H9 (cell line): ENCODE results near the gene WNT7B. TPM values are rescaled to one million over a fixed set of nuclear protein-coding genes. Genes with fewer than 3 reads are reported as not detected.

ENCODE experiments used
- DNase-seq: peaks from one replicate; pipeline ENCODE4 v3.0.0-alpha.2; 2017
- H2AFZ ChIP-seq: one replicate; pipeline ENCODE4 v1.6.1; 2013; ENCODE audit warnings: mild to moderate bottlenecking, low read length, control low read depth, moderate library complexity
- H2AK5ac ChIP-seq: 2 replicates; pipeline ENCODE4 v1.6.1; 2013; ENCODE audit warnings: low read length, control low read depth, mixed read lengths; ENCODE audit not compliant: insufficient read length
- H2BK120ac ChIP-seq: one replicate; pipeline ENCODE4 v1.6.1; 2013; ENCODE audit warnings: low read depth, mild to moderate bottlenecking, low read length, control low read depth, inconsistent platforms; ENCODE audit not compliant: poor library complexity, severe bottlenecking
- H2BK12ac ChIP-seq: 2 replicates; pipeline ENCODE4 v1.6.1; 2013; ENCODE audit warnings: low read length, control low read depth, mixed read lengths, low read depth; ENCODE audit not compliant: insufficient read length
- H2BK15ac ChIP-seq: 2 replicates; pipeline ENCODE4 v1.6.1; 2013; ENCODE audit warnings: low read depth, low read length, control low read depth
- H2BK20ac ChIP-seq: one replicate; pipeline ENCODE4 v1.6.1; 2013; ENCODE audit warnings: low read depth, mild to moderate bottlenecking, low read length, control low read depth, inconsistent platforms; ENCODE audit not compliant: poor library complexity, severe bottlenecking
- H2BK5ac ChIP-seq: 2 replicates; pipeline ENCODE4 v1.6.1; 2013; ENCODE audit warnings: low read length, control low read depth, mixed read lengths; ENCODE audit not compliant: insufficient read length
- H3K14ac ChIP-seq: 2 replicates; pipeline ENCODE4 v1.6.1; 2013; ENCODE audit warnings: low read length, control low read depth; ENCODE audit not compliant: insufficient read depth
- H3K18ac ChIP-seq: 2 replicates; pipeline ENCODE4 v1.6.1; 2013; ENCODE audit warnings: low read depth, mild to moderate bottlenecking, mixed read lengths, low read length, control low read depth; ENCODE audit not compliant: insufficient read length
- H3K23ac ChIP-seq: 2 replicates; pipeline ENCODE4 v1.6.1; 2013; ENCODE audit warnings: low read length, control low read depth, mixed read lengths, low read depth; ENCODE audit not compliant: insufficient read length
- H3K23me2 ChIP-seq: 2 replicates; pipeline ENCODE4 v1.6.1; 2013; ENCODE audit warnings: low read depth, mild to moderate bottlenecking, mixed read lengths, low read length, control low read depth; ENCODE audit not compliant: insufficient read length, poor library complexity, severe bottlenecking
- H3K27ac ChIP-seq: 2 replicates; pipeline ENCODE4 v1.5.1; 2013; ENCODE audit warnings: low read length, control low read depth, mixed read lengths, low read depth; ENCODE audit not compliant: insufficient read length
- H3K27me3 ChIP-seq: 2 replicates; pipeline ENCODE4 v1.6.1; 2013; ENCODE audit warnings: low read length, control low read depth, inconsistent platforms; ENCODE audit not compliant: insufficient read depth
- H3K4ac ChIP-seq: 2 replicates; pipeline ENCODE4 v1.6.1; 2013; ENCODE audit warnings: low read depth, mild to moderate bottlenecking, control low read depth, inconsistent platforms, low read length, moderate library complexity
- H3K4me1 ChIP-seq: 2 replicates; pipeline ENCODE4 v1.6.1; 2013; ENCODE audit warnings: low read length, control low read depth, inconsistent platforms; ENCODE audit not compliant: insufficient read depth
- H3K4me2 ChIP-seq: 2 replicates; pipeline ENCODE4 v1.6.1; 2013; ENCODE audit warnings: low read length, control low read depth, mixed read lengths; ENCODE audit not compliant: insufficient read length, insufficient read depth
- H3K56ac ChIP-seq: 2 replicates; pipeline ENCODE4 v1.6.1; 2013; ENCODE audit warnings: low read depth, mild to moderate bottlenecking, mixed read lengths, low read length, control low read depth; ENCODE audit not compliant: insufficient read length
- H3K79me1 ChIP-seq: 2 replicates; pipeline ENCODE4 v1.6.1; 2013; ENCODE audit warnings: low read depth, mild to moderate bottlenecking, moderate library complexity, low read length, control low read depth, inconsistent platforms; ENCODE audit not compliant: insufficient read depth, poor library complexity, severe bottlenecking
- H3K79me2 ChIP-seq: 2 replicates; pipeline ENCODE4 v1.6.1; 2013; ENCODE audit warnings: low read length, control low read depth, inconsistent platforms; ENCODE audit not compliant: insufficient read depth
- H3K9ac ChIP-seq: 2 replicates; pipeline ENCODE4 v1.6.1; 2013; ENCODE audit warnings: low read length, control low read depth, mixed read lengths; ENCODE audit not compliant: insufficient read length; ENCODE audit errors: extremely low read depth
- H3K9me3 ChIP-seq: one replicate; pipeline ENCODE4 v1.6.1; 2013; ENCODE audit warnings: low read depth, low read length, inconsistent platforms; ENCODE audit not compliant: control insufficient read depth
- H3T11ph ChIP-seq: one replicate; pipeline ENCODE4 v1.6.1; 2013; ENCODE audit warnings: mild to moderate bottlenecking, low read length, control low read depth, inconsistent platforms
- H4K20me1 ChIP-seq: one replicate; pipeline ENCODE4 v1.6.1; 2013; ENCODE audit not compliant: control insufficient read depth, insufficient read length, insufficient read depth
- H4K5ac ChIP-seq: 2 replicates; pipeline ENCODE4 v1.6.1; 2013; ENCODE audit warnings: low read depth, mild to moderate bottlenecking, mixed read lengths, low read length, control low read depth; ENCODE audit not compliant: insufficient read length
- H4K8ac ChIP-seq: replicated peaks from 2 replicates; pipeline ENCODE4 v1.6.1; 2013; ENCODE audit warnings: low read length, control low read depth, mixed read lengths, low read depth; ENCODE audit not compliant: insufficient read length
- H4K91ac ChIP-seq: 2 replicates; pipeline ENCODE4 v1.6.1; 2013; ENCODE audit warnings: low read depth, mild to moderate bottlenecking, moderate library complexity, mixed read lengths, low read length, control low read depth; ENCODE audit not compliant: insufficient read length
- H3K27ac Mint-ChIP-seq, 3 experiments: 2 replicates in 2 of 3; 3 replicates in 1 of 3; pipeline ENCODE4 v1.8.0; 2020 to 2021; ENCODE audit warnings: mixed read lengths in 3 of 3, mild to moderate bottlenecking in 1 of 3, moderate library complexity in 1 of 3
- H3K27me3 Mint-ChIP-seq: 2 replicates; pipeline ENCODE4 v1.8.0; 2021; ENCODE audit warnings: low read depth, mild to moderate bottlenecking, moderate library complexity, mixed read lengths
- H3K36me3 Mint-ChIP-seq, 3 experiments: 2 replicates in 2 of 3; 3 replicates in 1 of 3; pipeline ENCODE4 v1.8.0; 2020 to 2021; ENCODE audit warnings: low read depth in 3 of 3, mixed read lengths in 3 of 3; ENCODE audit not compliant: insufficient read depth in 1 of 3
- H3K4me1 Mint-ChIP-seq, 2 experiments: 2 replicates each; pipeline ENCODE4 v1.8.0; 2020; ENCODE audit warnings: mixed read lengths in 2 of 2
- H3K4me3 Mint-ChIP-seq, 2 experiments: 2 replicates in 1 of 2; 3 replicates in 1 of 2; pipeline ENCODE4 v1.8.0; 2020 to 2021; ENCODE audit warnings: mild to moderate bottlenecking in 2 of 2, mixed read lengths in 2 of 2, moderate library complexity in 1 of 2
- H3K9me3 Mint-ChIP-seq, 2 experiments: 2 replicates in 1 of 2; 3 replicates in 1 of 2; pipeline ENCODE4 v1.8.0; 2020; ENCODE audit warnings: mild to moderate bottlenecking in 2 of 2, mixed read lengths in 2 of 2, moderate library complexity in 1 of 2
- CTCF ChIP-seq: fragments of 200-600 bp; sonication (generic); conservative IDR thresholded peaks from 3 replicates; pipeline ENCODE4 v1.8.0; 2021; ENCODE audit warnings: antibody characterized with exemption, mild to moderate bottlenecking
- WGBS: extraction: QIAGEN DNeasy Blood & Tissue Kit; methylation state at CpG from one replicate; pipeline ENCODE4 v1.1.7; 2013; ENCODE audit warnings: missing lambda C conversion rate, low lambda C conversion rate, mixed read lengths; ENCODE audit not compliant: insufficient read length; ENCODE audit errors: extremely low coverage; 5-methylcytosine and 5-hydroxymethylcytosine counted together
- total RNA-seq: library from RNA; stranded (reverse); gene quantifications from 2 replicates; pipeline ENCODE4 v1.2.1, GENCODE V29; 2021

WNT7B gene
- total RNA-seq, 1 experiment from 2014 or later = 0.09 TPM

- Histone ChIP-seq H3K9ac (no peak overlapping the region), H2AFZ (no peak overlapping the region), H2BK15ac (no peak overlapping the region), H3K79me1 (no peaks in the 10 kb centered on the region), H2AK5ac (no peak overlapping the region), H2BK12ac (no peak overlapping the region), H3K79me2 (no peaks in the 10 kb centered on the region), H4K91ac (no peak overlapping the region), H2BK5ac (no peak overlapping the region), H3K23ac (no peak overlapping the region), H2BK120ac (no peak overlapping the region), H3K4ac (no peak overlapping the region), H3K14ac (peak overlapping the region; percentile 46; the same call in 1 of the 2 replicates), H3K23me2 (no peaks in the 10 kb centered on the region), H3K9me3 (no peaks in the 10 kb centered on the region), H4K5ac (no peak overlapping the region), H3K27me3 (peaks cover 4% of the 10 kb centered on the region; the same call in 1 of the 2 replicates), H3T11ph (no peak overlapping the region), H3K4me1 (0 out of 2 replicates have a peak, but pooled peaks cover 2% of the 10 kb centered on the region), H3K18ac (no peak overlapping the region), H3K56ac (no peak overlapping the region), H4K20me1 (no peaks in the 10 kb centered on the region), H4K8ac (no peak overlapping the region), H2BK20ac (no peak overlapping the region), H3K27ac (no peak overlapping the region), H3K4me2 (no peak overlapping the region)
- H3K4me1 Mint-ChIP-seq = peaks cover 31 to 55% of the 10 kb centered on the region in 2 experiments
- H3K27me3 Mint-ChIP-seq = peaks cover 42% of the 10 kb centered on the region
- no CpG with 5 or more reads among the region's 12 CpGs for WGBS
- no peaks in the 10 kb centered on the region; a peak in 2 of 5 replicates for H3K9me3 Mint-ChIP-seq
- H3K27ac Mint-ChIP-seq = peak overlapping the region in 2 of 3 experiments; percentile 23 to 52; a peak in 2 of 7 replicates
- H3K4me3 Mint-ChIP-seq = no peak overlapping the region; a peak in 1 of 5 replicates
- no peak for TF ChIP-seq CTCF
- DNase-seq = no peak
- no peaks in the 10 kb centered on the region; a peak in 1 of 7 replicates for H3K36me3 Mint-ChIP-seq
These were observed 11.9 kb downstream of the WNT7B start for GRCh38 chr22:45964926-45965527.
